Measurements from ENCODE around the gene NUTM2D.
"Not testable (repeated sequence)": the region's sequence is repeated elsewhere in the genome, so short reads cannot be mapped to it uniquely, and the experiment has no call there.

Gene NUTM2D

DNA sequence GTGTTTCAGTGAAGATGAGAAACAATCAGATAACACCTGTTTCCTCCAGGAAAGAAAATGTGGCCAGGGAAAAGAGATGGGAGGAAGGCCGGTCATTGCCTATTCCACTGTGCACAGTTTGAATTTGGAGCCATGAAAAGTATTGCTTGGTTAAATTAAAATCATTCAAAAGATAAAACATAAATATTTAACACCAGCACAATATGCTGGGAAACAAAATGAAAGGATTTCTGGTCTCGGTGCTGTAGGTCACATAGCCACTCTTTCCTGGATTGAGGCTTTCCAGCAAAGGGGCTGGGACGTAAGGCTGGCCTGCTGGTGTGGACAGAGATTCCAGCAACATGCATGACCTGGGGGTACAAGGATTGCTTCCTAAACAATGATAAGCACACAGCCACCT is at the start of gene NUTM2D:
TSS of gene NUTM2D (plus strand) at position 301 of the 400 bp plus-strand sequence. CDS start 522 bp downstream, outside the sequence.
- DNase-seq (ENCODE audit: low read depth, low spot score) = not testable (repeated sequence)

DNA sequence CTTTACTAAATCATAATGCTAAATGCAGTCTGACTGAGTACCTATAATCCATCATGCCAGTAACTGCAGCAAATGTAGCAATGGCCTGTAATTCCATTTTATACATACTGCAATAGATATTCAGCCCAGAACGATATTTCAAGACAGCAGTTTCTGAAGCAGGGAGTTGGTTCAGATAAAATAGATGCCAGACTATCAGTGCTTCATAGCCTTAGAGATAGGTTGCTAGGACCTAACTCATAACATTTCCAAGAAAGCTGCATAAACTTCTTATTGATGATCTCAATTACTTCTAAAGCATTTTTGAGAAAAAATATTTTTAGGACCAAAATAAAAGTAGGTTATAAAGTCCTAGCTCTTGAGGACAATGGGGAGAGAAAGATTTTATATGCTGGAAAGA is 48.8 kb upstream of the NUTM2D start:
- not testable (repeated sequence) for DNase-seq (ENCODE audit: low read depth, low spot score)

DNA sequence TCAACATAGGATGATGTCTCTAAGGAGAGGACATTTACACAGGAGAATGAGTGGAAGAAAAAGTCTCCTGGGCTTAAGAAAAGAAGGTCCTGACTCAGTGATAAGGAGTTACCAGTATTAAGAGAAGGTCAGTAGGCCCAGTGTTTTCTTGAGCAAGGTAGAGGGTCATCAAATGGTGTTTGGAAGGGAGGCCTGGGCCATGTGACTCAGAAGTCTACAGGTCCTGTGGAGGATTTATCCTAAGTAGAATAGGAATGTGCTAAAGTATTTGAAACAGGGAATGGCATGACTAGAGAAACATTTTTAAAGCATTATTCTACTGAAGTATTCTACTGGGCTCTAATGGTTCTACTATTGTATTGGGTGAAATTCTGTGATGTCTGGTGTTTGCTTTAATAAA is 47.9 kb upstream of the NUTM2D start:
- not testable (repeated sequence) for DNase-seq (ENCODE audit: low read depth, low spot score)

- not testable (repeated sequence) for DNase-seq (ENCODE audit: low read depth, low spot score)
Measured at GRCh38 chr10:87311521-87311920, 46.0 kb upstream of the NUTM2D start.

- DNase-seq (ENCODE audit: low read depth, low spot score) = not testable (repeated sequence)
Measured at GRCh38 chr10:87313649-87314359, 43.7 kb upstream of the NUTM2D start.

- not testable (repeated sequence) for DNase-seq (ENCODE audit: low read depth, low spot score)
Measured at GRCh38 chr10:87314360-87314973, 43.1 kb upstream of the NUTM2D start.

DNA sequence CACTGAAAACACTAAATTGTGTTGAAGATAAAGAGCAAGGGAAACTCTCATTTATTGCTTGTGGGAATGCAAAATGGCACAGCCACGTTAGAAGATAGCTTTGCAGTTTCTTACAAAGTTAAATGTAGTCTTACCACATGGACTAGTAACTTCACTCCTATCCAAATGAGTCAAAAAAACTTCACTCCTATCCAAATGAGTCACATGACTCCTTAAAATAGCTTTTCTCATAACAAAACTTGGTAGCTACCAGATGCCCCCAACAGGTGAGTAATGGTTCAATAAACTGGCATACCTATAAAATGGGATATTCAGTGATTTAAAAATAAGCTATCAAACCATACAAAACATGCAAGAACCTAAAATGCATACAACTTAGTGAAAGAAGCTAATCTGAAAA is 36.0 kb upstream of the NUTM2D start:
- not testable (repeated sequence) for DNase-seq (ENCODE audit: low read depth, low spot score)

DNA sequence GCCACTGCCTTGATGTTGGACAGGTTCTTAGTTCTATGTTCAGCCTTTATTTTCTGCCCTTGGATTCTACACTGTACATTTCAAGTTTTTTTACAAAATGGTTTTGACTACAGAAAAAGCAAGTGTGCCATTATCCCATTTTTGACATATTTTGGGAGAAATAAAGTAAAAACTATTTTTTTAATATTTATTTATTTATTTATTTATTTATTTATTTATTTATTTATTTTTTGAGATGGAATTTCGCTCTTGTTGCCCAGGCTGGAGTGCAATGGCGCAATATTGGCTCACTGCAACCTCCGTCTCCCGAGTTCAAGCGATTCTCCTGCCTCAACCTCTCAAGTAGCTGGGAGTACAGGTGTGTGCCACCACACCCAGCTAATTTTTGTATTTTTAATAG is 33.0 kb upstream of the NUTM2D start:
- not testable (repeated sequence) for DNase-seq (ENCODE audit: low read depth, low spot score)

DNA sequence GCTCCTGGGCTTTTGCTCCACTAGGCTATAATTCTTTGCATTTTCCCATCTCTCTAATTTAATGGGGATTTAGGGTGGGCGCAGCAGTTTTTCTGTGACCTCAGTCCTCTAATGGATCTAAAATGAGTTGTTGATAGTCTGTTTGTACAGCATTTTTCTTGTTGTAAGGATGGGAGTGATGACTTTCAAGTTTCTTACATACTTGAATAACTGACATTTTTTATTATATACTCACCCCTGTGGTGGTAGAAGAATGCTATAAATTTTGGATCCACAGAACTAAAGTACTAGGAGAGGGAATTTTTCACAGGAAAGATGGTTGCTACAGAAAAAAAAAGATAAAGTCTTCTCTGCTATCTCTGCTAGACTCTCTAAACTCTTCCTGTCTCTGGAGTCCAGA is 29.6 kb upstream of the NUTM2D start:
- DNase-seq (ENCODE audit: low read depth, low spot score) = not testable (repeated sequence)

- DNase-seq (ENCODE audit: low read depth, low spot score) = not testable (repeated sequence)
Measured at GRCh38 chr10:87329131-87329530, 28.4 kb upstream of the NUTM2D start.

GRCh38 chr10:87332687-87333086 is 24.9 kb upstream of the NUTM2D start:
- not testable (repeated sequence) for DNase-seq (ENCODE audit: low read depth, low spot score)

- DNase-seq (ENCODE audit: low read depth, low spot score) = not testable (repeated sequence)
Measured at GRCh38 chr10:87340411-87340810, 17.1 kb upstream of the NUTM2D start.

GRCh38 chr10:87341546-87342142 is 15.9 kb upstream of the NUTM2D start:
- not testable (repeated sequence) for DNase-seq (ENCODE audit: low read depth, low spot score)

DNA sequence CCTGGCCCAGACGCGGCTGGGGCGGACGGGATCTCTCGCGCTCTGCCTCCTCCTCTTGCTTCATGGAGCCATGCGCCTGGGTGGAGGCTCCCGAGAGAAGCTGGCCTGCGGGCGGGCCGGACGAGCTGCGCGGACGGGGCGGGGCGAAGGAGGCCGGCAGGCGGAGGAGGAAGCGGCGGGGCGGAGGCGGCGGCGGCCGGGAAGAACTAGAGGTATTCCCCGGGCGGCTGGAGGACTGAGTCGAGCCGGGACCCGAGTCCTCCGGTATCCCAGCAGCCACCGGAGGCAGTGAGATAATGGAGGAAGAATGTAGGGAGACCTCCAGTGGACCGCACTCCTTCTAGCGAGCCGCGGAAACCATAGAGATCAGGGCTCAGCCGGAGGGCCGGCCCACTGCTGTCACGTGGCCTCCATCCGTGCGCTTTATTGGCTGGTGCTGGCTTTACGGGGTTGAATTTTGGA is 15.3 kb upstream of the NUTM2D start:
- DNase-seq (ENCODE audit: low read depth, low spot score) = peak; percentile 56

GRCh38 chr10:87342711-87343258 is 14.8 kb upstream of the NUTM2D start:
- DNase-seq (ENCODE audit: low read depth, low spot score) = peak; percentile 64

DNA sequence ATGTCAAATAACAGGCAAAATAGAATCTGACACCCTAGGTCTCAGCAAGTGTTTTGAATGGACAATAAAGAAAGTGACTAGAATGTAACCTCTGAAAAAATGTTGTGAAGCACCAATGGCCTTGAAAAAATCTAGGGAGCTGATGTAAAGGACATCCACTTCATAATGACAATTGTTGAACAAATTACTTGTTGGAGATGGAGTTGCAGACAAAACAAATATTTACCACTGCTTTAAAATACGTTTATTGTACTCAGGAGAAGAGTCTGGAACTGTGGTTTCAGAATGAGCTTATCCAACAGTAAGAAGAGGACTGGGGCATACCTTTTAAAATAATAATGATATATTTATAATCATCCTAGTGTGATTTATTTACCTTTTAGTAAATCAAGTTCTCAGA is 11.8 kb upstream of the NUTM2D start:
- DNase-seq (ENCODE audit: low read depth, low spot score) = not testable (repeated sequence)

- DNase-seq (ENCODE audit: low read depth, low spot score) = not testable (repeated sequence)
Measured at GRCh38 chr10:87350161-87350560, 7.4 kb upstream of the NUTM2D start.

GRCh38 chr10:87352825-87353224 is 4.7 kb upstream of the NUTM2D start:
- DNase-seq (ENCODE audit: low read depth, low spot score) = not testable (repeated sequence)

GRCh38 chr10:87355110-87355509 is 2.4 kb upstream of the NUTM2D start:
- not testable (repeated sequence) for DNase-seq (ENCODE audit: low read depth, low spot score)

GRCh38 chr10:87358159-87358558 is 615 bp downstream of the NUTM2D start:
- not testable (repeated sequence) for DNase-seq (ENCODE audit: low read depth, low spot score)

DNA sequence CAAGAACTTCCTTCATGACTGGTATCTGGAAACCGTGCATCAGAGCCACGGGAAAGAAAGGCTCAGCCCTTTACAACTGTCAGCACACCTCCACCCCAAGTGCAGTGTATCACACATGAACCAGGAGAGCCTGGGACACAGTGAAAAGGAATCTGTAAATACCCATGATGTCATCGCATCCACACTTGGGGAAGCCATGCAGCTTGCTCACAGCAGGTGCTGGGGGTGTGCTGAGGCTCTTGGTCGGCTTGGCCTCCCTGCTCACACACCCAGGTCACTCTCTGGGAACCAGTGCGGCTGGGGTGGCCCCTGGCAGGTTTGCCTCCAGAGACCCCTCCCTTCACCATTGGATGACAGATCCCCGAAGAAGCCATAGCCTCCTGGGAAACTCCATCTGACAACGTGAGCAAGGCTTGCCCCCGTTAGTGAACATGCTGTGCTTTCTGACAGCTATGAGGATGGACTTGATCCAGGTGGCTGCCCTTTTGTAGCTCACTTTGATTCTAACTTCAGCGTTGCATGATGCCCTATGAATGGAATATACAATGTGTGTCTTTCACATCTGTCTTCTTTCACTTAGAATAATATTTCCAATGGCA is 12.1 kb downstream of the NUTM2D start:
- DNase-seq (ENCODE audit: low read depth, low spot score) = not testable (repeated sequence)

- DNase-seq (ENCODE audit: low read depth, low spot score) = not testable (repeated sequence)
Measured at GRCh38 chr10:87374091-87374490, 16.5 kb downstream of the NUTM2D start.

Measured in activated CD4-positive, CD25-positive, alpha-beta regulatory T cell treated with anti-CD3 and anti-CD28 coated beads, Interleukin-2, amount 50 U/mL, for 16 hours (primary cell).